Measurements from ENCODE around the gene IL18.

- TF ChIP-seq, protein P1, sequence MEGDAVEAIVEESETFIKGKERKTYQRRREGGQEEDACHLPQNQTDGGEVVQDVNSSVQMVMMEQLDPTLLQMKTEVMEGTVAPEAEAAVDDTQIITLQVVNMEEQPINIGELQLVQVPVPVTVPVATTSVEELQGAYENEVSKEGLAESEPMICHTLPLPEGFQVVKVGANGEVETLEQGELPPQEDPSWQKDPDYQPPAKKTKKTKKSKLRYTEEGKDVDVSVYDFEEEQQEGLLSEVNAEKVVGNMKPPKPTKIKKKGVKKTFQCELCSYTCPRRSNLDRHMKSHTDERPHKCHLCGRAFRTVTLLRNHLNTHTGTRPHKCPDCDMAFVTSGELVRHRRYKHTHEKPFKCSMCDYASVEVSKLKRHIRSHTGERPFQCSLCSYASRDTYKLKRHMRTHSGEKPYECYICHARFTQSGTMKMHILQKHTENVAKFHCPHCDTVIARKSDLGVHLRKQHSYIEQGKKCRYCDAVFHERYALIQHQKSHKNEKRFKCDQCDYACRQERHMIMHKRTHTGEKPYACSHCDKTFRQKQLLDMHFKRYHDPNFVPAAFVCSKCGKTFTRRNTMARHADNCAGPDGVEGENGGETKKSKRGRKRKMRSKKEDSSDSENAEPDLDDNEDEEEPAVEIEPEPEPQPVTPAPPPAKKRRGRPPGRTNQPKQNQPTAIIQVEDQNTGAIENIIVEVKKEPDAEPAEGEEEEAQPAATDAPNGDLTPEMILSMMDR (conservative IDR thresholded peaks at IDR 0.05 in 1 of 2, IDR thresholded peaks at IDR 0.05 in 1 of 2; ENCODE audit: low read depth in 1 of 2, low read length in 2 of 2): no peak
- TF ChIP-seq EZH2 (IDR thresholded peaks at IDR 0.05; ENCODE audit: low read length, missing control alignments): no peak
These were observed 3.3 kb upstream of the IL18 start, which contains the start of gene TEX12 for GRCh38 chr11:112167145-112167544.
